IMR-90 (cell line): Measurements from ENCODE around the gene ERC2. TPM values are rescaled to one million over a fixed set of nuclear protein-coding genes. Genes with fewer than 3 reads are reported as not detected.

Experiments used
- ATAC-seq: fragments of 200-7000 bp; cut with Tn5 transposase; 2 replicates; pipeline ENCODE4 v1.9.1; 2020; ENCODE audit warnings: low read depth, mild to moderate bottlenecking, moderate library complexity
- BruUV-seq: library from RNA; stranded (reverse); fragments of 400-500 nt; replicated peaks from 2 replicates; lab custom pipeline; 2021; lab: Mats Ljungman, UMichigan
- CTCF ChIA-PET: fragments of 300-600 bp; formaldehyde crosslinking; extraction: SDS; loops from one replicate; lab custom pipeline; 2021; ENCODE audit warnings: antibody characterized with exemption; lab: Yijun Ruan, JAX
- POLR2A ChIA-PET: fragments of 300-600 bp; sonication (Branson Sonifier 250); formaldehyde crosslinking; loops from one replicate; lab custom pipeline; 2022; ENCODE audit warnings: antibody characterized with exemption; ENCODE audit not compliant: unreplicated experiment; lab: Charles Lee
- DNase-seq: peaks from one replicate; pipeline ENCODE4 v3.0.0; 2013
- H2AFZ ChIP-seq: replicated peaks from 2 replicates; pipeline ENCODE3; 2013; ENCODE audit warnings: low read length, mild to moderate bottlenecking; ENCODE audit not compliant: poor library complexity
- H2AK5ac ChIP-seq: 2 replicates; pipeline ENCODE4 v1.6.1; 2013; ENCODE audit warnings: low read depth, low read length, inconsistent platforms
- H2AK9ac ChIP-seq: replicated peaks from 2 replicates; pipeline ENCODE3; 2013; ENCODE audit warnings: mild to moderate bottlenecking, low read depth, low read length, moderate library complexity; ENCODE audit not compliant: poor library complexity
- H2BK120ac ChIP-seq: 2 replicates; pipeline ENCODE4 v1.6.1; 2013; ENCODE audit warnings: low read depth, low read length, inconsistent platforms
- H2BK15ac ChIP-seq: 3 replicates; pipeline ENCODE4 v1.6.1; 2013; ENCODE audit warnings: low read depth, low read length, inconsistent platforms
- H2BK20ac ChIP-seq: 2 replicates; pipeline ENCODE4 v1.6.1; 2013; ENCODE audit warnings: low read depth, mild to moderate bottlenecking, inconsistent platforms, low read length, moderate library complexity
- H2BK5ac ChIP-seq: 2 replicates; pipeline ENCODE4 v1.6.1; 2013; ENCODE audit warnings: mild to moderate bottlenecking, low read depth, low read length, inconsistent platforms; ENCODE audit not compliant: poor library complexity, severe bottlenecking
- H3K14ac ChIP-seq: replicated peaks from 2 replicates; pipeline ENCODE4 v1.6.1; 2013; ENCODE audit warnings: low read depth, low read length, inconsistent platforms
- H3K18ac ChIP-seq: 2 replicates; pipeline ENCODE4 v1.6.1; 2013; ENCODE audit warnings: low read depth, low read length, control low read depth
- H3K23ac ChIP-seq: 2 replicates; pipeline ENCODE4 v1.6.1; 2013; ENCODE audit warnings: low read depth, low read length, inconsistent platforms
- H3K27ac ChIP-seq: 2 replicates; pipeline ENCODE4 v1.5.1; 2013; ENCODE audit warnings: mild to moderate bottlenecking, control low read depth, low read length; ENCODE audit not compliant: insufficient read depth
- H3K27me3 ChIP-seq: 2 replicates; pipeline ENCODE4 v1.6.1; 2013; ENCODE audit warnings: low read length; ENCODE audit not compliant: control insufficient read depth, insufficient read depth
- H3K36me3 ChIP-seq: 2 replicates; pipeline ENCODE4 v1.6.1; 2013; ENCODE audit warnings: low read length, mixed read lengths; ENCODE audit not compliant: control insufficient read depth, insufficient read depth
- H3K4ac ChIP-seq: 2 replicates; pipeline ENCODE4 v1.6.1; 2013; ENCODE audit warnings: low read depth, low read length, inconsistent platforms
- H3K4me1 ChIP-seq: 2 replicates; pipeline ENCODE4 v1.6.1; 2013; ENCODE audit warnings: low read length, mixed read lengths; ENCODE audit not compliant: control insufficient read depth, insufficient read depth
- H3K4me2 ChIP-seq: 2 replicates; pipeline ENCODE4 v1.6.1; 2013; ENCODE audit warnings: low read depth, mild to moderate bottlenecking, control low read depth, low read length, moderate library complexity
- H3K4me3 ChIP-seq: 2 replicates; pipeline ENCODE4 v1.5.1; 2013; ENCODE audit warnings: low read depth, mild to moderate bottlenecking, control low read depth, low read length, moderate library complexity; ENCODE audit not compliant: insufficient read depth
- H3K56ac ChIP-seq: 2 replicates; pipeline ENCODE4 v1.6.1; 2013; ENCODE audit warnings: low read length, inconsistent platforms; ENCODE audit not compliant: insufficient read depth; ENCODE audit errors: extremely low read depth
- H3K79me1 ChIP-seq, 2 experiments: 2 replicates each; pipeline ENCODE4 v1.6.1; 2013; ENCODE audit warnings: low read length in 2 of 2, inconsistent platforms in 1 of 2, low read depth in 1 of 2
- H3K9ac ChIP-seq: 2 replicates; pipeline ENCODE4 v1.6.1; 2013; ENCODE audit warnings: low read depth, low read length, control low read depth
- H3K9me1 ChIP-seq: 2 replicates; pipeline ENCODE4 v1.6.1; 2013; ENCODE audit warnings: low read length, inconsistent platforms; ENCODE audit not compliant: insufficient read depth
- H3K9me3 ChIP-seq: 2 replicates; pipeline ENCODE4 v1.6.1; 2013; ENCODE audit warnings: low read length; ENCODE audit not compliant: control insufficient read depth, insufficient read depth
- H4K20me1 ChIP-seq: 2 replicates; pipeline ENCODE4 v1.6.1; 2013; ENCODE audit warnings: low read length, inconsistent platforms; ENCODE audit not compliant: insufficient read depth
- H4K5ac ChIP-seq: 2 replicates; pipeline ENCODE4 v1.6.1; 2013; ENCODE audit warnings: mild to moderate bottlenecking, low read depth, low read length, control low read depth
- H4K8ac ChIP-seq, 2 experiments: 2 replicates each; pipeline ENCODE4 v1.6.1; 2013; ENCODE audit warnings: low read depth in 2 of 2, low read length in 2 of 2, control low read depth in 1 of 2, inconsistent platforms in 1 of 2
- H4K91ac ChIP-seq: 2 replicates; pipeline ENCODE4 v1.6.1; 2013; ENCODE audit warnings: low read depth, low read length, inconsistent platforms; ENCODE audit not compliant: insufficient read depth
- BHLHE40 ChIP-seq: fragments of 150-350 bp; IDR thresholded peaks from 2 replicates; pipeline ENCODE4 v1.6.1; 2016; ENCODE audit warnings: mild to moderate bottlenecking, low read depth, low read length
- CEBPB ChIP-seq: IDR thresholded peaks from 2 replicates; pipeline ENCODE4 v1.6.1; 2012; ENCODE audit warnings: low read depth, low read length, improper control_type of control experiment
- CHD1 ChIP-seq: IDR thresholded peaks from 2 replicates; pipeline ENCODE4 v1.6.1; 2012; ENCODE audit warnings: low read depth, low read length, improper control_type of control experiment
- CTCF ChIP-seq: conservative IDR thresholded peaks from 2 replicates; pipeline ENCODE4 v1.5.1; 2012; ENCODE audit warnings: mild to moderate bottlenecking, low read depth, low read length, improper control_type of control experiment
- FOS ChIP-seq: fragments of 150-350 bp; IDR thresholded peaks from 2 replicates; pipeline ENCODE4 v1.6.1; 2016; ENCODE audit warnings: low read depth, low read length
- MAFK ChIP-seq: IDR thresholded peaks from 2 replicates; pipeline ENCODE4 v1.6.1; 2012; ENCODE audit warnings: low read depth, low read length, improper control_type of control experiment
- MAZ ChIP-seq: IDR thresholded peaks from 2 replicates; pipeline ENCODE4 v1.6.1; 2012; ENCODE audit warnings: low read depth, mild to moderate bottlenecking, low read length, improper control_type of control experiment, moderate library complexity, borderline replicate concordance
- MXI1 ChIP-seq: IDR thresholded peaks from 2 replicates; pipeline ENCODE4 v1.6.1; 2012; ENCODE audit warnings: low read depth, mild to moderate bottlenecking, low read length, moderate library complexity, borderline replicate concordance
- NFE2L2 ChIP-seq: fragments of 150-350 bp; IDR thresholded peaks from 2 replicates; pipeline ENCODE4 v1.6.1; 2016; ENCODE audit warnings: low read depth, mild to moderate bottlenecking, low read length
- POLR2A ChIP-seq: IDR thresholded peaks from 2 replicates; pipeline ENCODE4 v1.6.1; 2012; ENCODE audit warnings: mild to moderate bottlenecking, low read depth, low read length
- RAD21 ChIP-seq: IDR thresholded peaks from 2 replicates; pipeline ENCODE4 v1.6.1; 2012; ENCODE audit warnings: low read length, improper control_type of control experiment
- RCOR1 ChIP-seq: IDR thresholded peaks from 2 replicates; pipeline ENCODE4 v1.6.1; 2012; ENCODE audit warnings: mild to moderate bottlenecking, low read length, improper control_type of control experiment; ENCODE audit not compliant: insufficient replicate concordance
- RFX5 ChIP-seq: IDR thresholded peaks from 2 replicates; pipeline ENCODE4 v1.8.0; 2012; ENCODE audit warnings: low read depth, mild to moderate bottlenecking, low read length, moderate library complexity
- SMC3 ChIP-seq: fragments of 150-350 bp; IDR thresholded peaks from 2 replicates; pipeline ENCODE4 v1.6.1; 2016; ENCODE audit warnings: low read depth, mild to moderate bottlenecking, antibody characterized with exemption, low read length, moderate library complexity
- WGBS, 2 experiments: methylation state at CpG; one replicate each; pipeline versions ENCODE4 v1.1.5 to v1.1.7; 2013; ENCODE audit warnings: missing lambda C conversion rate in 2 of 2; ENCODE audit not compliant: insufficient read length in 1 of 2; ENCODE audit errors: extremely low coverage in 2 of 2; 5-methylcytosine and 5-hydroxymethylcytosine counted together
- dilution Hi-C: fragments of 300-500 bp; cut with HindIII; formaldehyde crosslinking; loops from one replicate; pipeline ENCODE4 v1.14.3; 2018; ENCODE audit warnings: low sequenced_read_pairs; ENCODE audit not compliant: unreplicated experiment
- in situ Hi-C: fragments of 300-500 bp; cut with MboI; formaldehyde crosslinking; loops from 3 replicates; pipeline ENCODE4 v1.14.3; 2019; ENCODE audit warnings: low sequenced_read_pairs, inconsistent platforms, mixed read lengths
- intact Hi-C: fragments of 100-400 bp; cut with micrococcal nuclease; formaldehyde crosslinking; loops from 2 replicates; pipeline ENCODE4 v1.10.0; 2022
- polyA plus RNA-seq, 3 experiments: library from polyadenylated mRNA; depleted of rRNA; stranded (reverse); fragments of >200 nt; gene quantifications; 2 replicates each; pipeline ENCODE4 v1.2.3, GENCODE V29; 2012; ENCODE audit warnings: low replicate concordance in 1 of 3
- total RNA-seq: library from RNA; depleted of rRNA; stranded (reverse); fragments of >200 nt; gene quantifications from 2 replicates; pipeline ENCODE4 v1.2.3, GENCODE V29; 2012
- TF ChIP-seq, protein P1 (sequence below): fragments of 150-350 bp; IDR thresholded peaks from 2 replicates; pipeline ENCODE4 v1.6.1; 2017; ENCODE audit warnings: mild to moderate bottlenecking, antibody characterized with exemption, low read length, low read depth
- TF ChIP-seq, protein P2 (sequence below): fragments of 150-350 bp; IDR thresholded peaks from 2 replicates; pipeline ENCODE4 v1.6.1; 2016; ENCODE audit warnings: low read depth, mild to moderate bottlenecking, low read length, moderate library complexity, borderline replicate concordance

The ERC2 gene
- total and polyA plus RNA-seq, 2 of the 4 experiments (the other 2 are of a cell fraction): 0.17 to 0.18 TPM

GRCh38 chr3:55728461-55729100 is 739.7 kb downstream of the ERC2 start:
- Histone ChIP-seq H3K9me1 (no peaks in the 10 kb centered on the region), H3K23ac (no peak overlapping the region), H2AFZ (peak overlapping the region; percentile 36), H3K4me3 (no peak overlapping the region), H3K79me1 (no peaks in the 10 kb centered on the region), H3K4ac (no peak overlapping the region), H2BK120ac (no peak overlapping the region), H3K9me3 (no peaks in the 10 kb centered on the region), H3K56ac (no peak overlapping the region), H3K14ac (no peak overlapping the region), H4K8ac (no peak overlapping the region), H4K91ac (no peak overlapping the region), H2BK15ac (no peak overlapping the region), H2BK5ac (no peak overlapping the region), H3K9ac (no peak overlapping the region), H3K27me3 (peaks cover 6% of the 10 kb centered on the region), H2AK5ac (0 out of 2 replicates have a peak overlapping the region, but pooled peaks have one; percentile 24), H3K27ac (no peak overlapping the region), H4K5ac (no peak overlapping the region), H3K4me1 (peaks cover 4% of the 10 kb centered on the region; the same call in 1 of the 2 replicates), H2AK9ac (no peak overlapping the region), H3K36me3 (no peaks in the 10 kb centered on the region), H4K20me1 (no peaks in the 10 kb centered on the region), H3K4me2 (no peak overlapping the region), H2BK20ac (no peak overlapping the region), H3K18ac (no peak overlapping the region)
- no peak for TF ChIP-seq POLR2A
- TF ChIP-seq MAFK: no peak
- TF ChIP-seq FOS: no peak
- TF ChIP-seq RAD21: no peak
- TF ChIP-seq BHLHE40: no peak
- no peak for TF ChIP-seq RFX5
- TF ChIP-seq, protein P1, sequence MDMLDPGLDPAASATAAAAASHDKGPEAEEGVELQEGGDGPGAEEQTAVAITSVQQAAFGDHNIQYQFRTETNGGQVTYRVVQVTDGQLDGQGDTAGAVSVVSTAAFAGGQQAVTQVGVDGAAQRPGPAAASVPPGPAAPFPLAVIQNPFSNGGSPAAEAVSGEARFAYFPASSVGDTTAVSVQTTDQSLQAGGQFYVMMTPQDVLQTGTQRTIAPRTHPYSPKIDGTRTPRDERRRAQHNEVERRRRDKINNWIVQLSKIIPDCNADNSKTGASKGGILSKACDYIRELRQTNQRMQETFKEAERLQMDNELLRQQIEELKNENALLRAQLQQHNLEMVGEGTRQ: no peak
- no peak for TF ChIP-seq RCOR1
- TF ChIP-seq, protein P2, sequence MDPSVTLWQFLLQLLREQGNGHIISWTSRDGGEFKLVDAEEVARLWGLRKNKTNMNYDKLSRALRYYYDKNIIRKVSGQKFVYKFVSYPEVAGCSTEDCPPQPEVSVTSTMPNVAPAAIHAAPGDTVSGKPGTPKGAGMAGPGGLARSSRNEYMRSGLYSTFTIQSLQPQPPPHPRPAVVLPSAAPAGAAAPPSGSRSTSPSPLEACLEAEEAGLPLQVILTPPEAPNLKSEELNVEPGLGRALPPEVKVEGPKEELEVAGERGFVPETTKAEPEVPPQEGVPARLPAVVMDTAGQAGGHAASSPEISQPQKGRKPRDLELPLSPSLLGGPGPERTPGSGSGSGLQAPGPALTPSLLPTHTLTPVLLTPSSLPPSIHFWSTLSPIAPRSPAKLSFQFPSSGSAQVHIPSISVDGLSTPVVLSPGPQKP: no peak
- TF ChIP-seq CHD1: no peak
- TF ChIP-seq MAZ: no peak
- no peak for TF ChIP-seq CTCF
- no peak for TF ChIP-seq CEBPB
- no peak for TF ChIP-seq MXI1
- no peak for TF ChIP-seq SMC3
- TF ChIP-seq NFE2L2: no peak
- BruUV-seq: no TSS peak
- ChIA-PET CTCF (no interaction called here), POLR2A (no interaction called here)
- peak; percentile 12 for DNase-seq
- no peak for ATAC-seq
- intact Hi-C loops (no loop called here), in situ Hi-C loops (loop anchor here (10.0 kb wide), 4 partner anchors 564 to 1304 kb away; no protein-coding TSS in a partner anchor), dilution Hi-C loops (no loop called here)
- WGBS, 2 experiments: no CpG with 5 or more reads among the region's 5 CpGs
